GM23338 (cell line): Measurements from ENCODE around the gene HMG20B. TPM values are rescaled to one million over a fixed set of nuclear protein-coding genes. Genes with fewer than 3 reads are reported as not detected.

ENCODE experiments used
- ATAC-seq: fragments of 200-7000 bp; cut with Tn5 transposase; 3 replicates; pipeline ENCODE4 v1.9.1; 2020
- DNase-seq: peaks from one replicate; pipeline ENCODE4 v3.0.0-alpha.2; 2015; ENCODE audit warnings: low spot score
- H2AFZ ChIP-seq: fragments of 200-600 bp; sonication (generic); 2 replicates; pipeline ENCODE4 v1.8.0; 2016; ENCODE audit warnings: antibody characterized with exemption, mild to moderate bottlenecking, moderate library complexity
- H3F3A ChIP-seq: fragments of 200-600 bp; sonication (generic); replicated peaks from 2 replicates; pipeline ENCODE4 v1.8.0; 2017; ENCODE audit warnings: antibody characterized with exemption, mixed run types, low read depth
- H3K27ac ChIP-seq: fragments of 200-600 bp; sonication (generic); 2 replicates; pipeline ENCODE4 v1.6.1; 2016; ENCODE audit warnings: low read depth
- H3K27me3 ChIP-seq: fragments of 200-600 bp; sonication (generic); 2 replicates; pipeline ENCODE4 v1.8.0; 2016; ENCODE audit warnings: mild to moderate bottlenecking, mixed run types, moderate library complexity; ENCODE audit not compliant: insufficient read depth
- H3K36me3 ChIP-seq: fragments of 200-600 bp; sonication (generic); 2 replicates; pipeline ENCODE4 v1.8.0; 2016; ENCODE audit warnings: mild to moderate bottlenecking; ENCODE audit not compliant: insufficient read depth
- H3K4me1 ChIP-seq: fragments of 200-600 bp; sonication (generic); 2 replicates; pipeline ENCODE4 v1.8.0; 2016; ENCODE audit warnings: mild to moderate bottlenecking, moderate library complexity; ENCODE audit not compliant: insufficient read depth
- H3K4me2 ChIP-seq: fragments of 200-600 bp; sonication (generic); 2 replicates; pipeline ENCODE4 v1.7.1; 2017; ENCODE audit warnings: mixed run types
- H3K4me3 ChIP-seq: fragments of 200-600 bp; sonication (generic); 2 replicates; pipeline ENCODE4 v1.6.1; 2016; ENCODE audit warnings: mixed run types
- H3K79me2 ChIP-seq: fragments of 200-600 bp; sonication (generic); replicated peaks from 2 replicates; pipeline ENCODE4 v1.8.0; 2017; ENCODE audit warnings: mild to moderate bottlenecking; ENCODE audit not compliant: insufficient read depth
- H3K9me2 ChIP-seq: fragments of 200-600 bp; sonication (generic); 2 replicates; pipeline ENCODE4 v1.8.0; 2017; ENCODE audit not compliant: insufficient read depth
- H4K20me1 ChIP-seq: fragments of 200-600 bp; sonication (generic); replicated peaks from 2 replicates; pipeline ENCODE4 v1.8.0; 2017; ENCODE audit warnings: mild to moderate bottlenecking; ENCODE audit not compliant: insufficient read depth
- H3K27ac Mint-ChIP-seq: 2 replicates; pipeline ENCODE4 v1.8.0; 2020; ENCODE audit warnings: inconsistent platforms, mild to moderate bottlenecking, moderate library complexity, mixed read lengths
- H3K27me3 Mint-ChIP-seq: 3 replicates; pipeline ENCODE4 v1.8.0; 2022; ENCODE audit warnings: low read depth, mild to moderate bottlenecking, moderate library complexity, mixed read lengths, inconsistent platforms; ENCODE audit not compliant: insufficient read depth, poor library complexity
- H3K36me3 Mint-ChIP-seq: 3 replicates; pipeline ENCODE4 v1.8.0; 2021; ENCODE audit warnings: low read depth, mild to moderate bottlenecking, inconsistent platforms, moderate library complexity, mixed read lengths
- H3K4me1 Mint-ChIP-seq: 3 replicates; pipeline ENCODE4 v1.8.0; 2020; ENCODE audit warnings: mild to moderate bottlenecking, inconsistent platforms, mixed read lengths
- H3K4me3 Mint-ChIP-seq: 3 replicates; pipeline ENCODE4 v1.8.0; 2021; ENCODE audit warnings: moderate library complexity, mild to moderate bottlenecking, inconsistent platforms, mixed read lengths
- H3K9me3 Mint-ChIP-seq: 3 replicates; pipeline ENCODE4 v1.8.0; 2020; ENCODE audit warnings: moderate library complexity, mild to moderate bottlenecking, inconsistent platforms, mixed read lengths
- EZH2phosphoT487 ChIP-seq: fragments of 200-600 bp; sonication (generic); IDR thresholded peaks from one replicate; pipeline ENCODE4 v1.8.1; 2018; ENCODE audit warnings: antibody characterized with exemption; ENCODE audit not compliant: unreplicated experiment
- NANOG ChIP-seq: IDR thresholded peaks from 2 replicates; pipeline ENCODE4 v1.6.1; 2016; ENCODE audit warnings: antibody characterized with exemption, borderline replicate concordance
- STAT1 ChIP-seq: IDR thresholded peaks from one replicate; pipeline ENCODE4 v1.6.1; 2016; ENCODE audit warnings: antibody characterized with exemption; ENCODE audit not compliant: unreplicated experiment
- ZNF331 ChIP-seq: fragments of 250-450 bp; sonication (Bioruptor Pico); IDR thresholded peaks from 2 replicates; pipeline ENCODE4 v1.5.0; 2020; ENCODE audit warnings: low read depth, mild to moderate bottlenecking, moderate library complexity
- polyA plus RNA-seq: library from polyadenylated mRNA; unstranded; fragments of >200 nt; fragmentation: Nextera tagmentation; extraction: Ambion mirVana; gene quantifications from 2 replicates; pipeline ENCODE4 v1.2.1, GENCODE V29; 2016
- total RNA-seq: library from RNA; depleted of rRNA; stranded (reverse); fragments of >200 nt; shearing (Covaris generic); gene quantifications from 2 replicates; pipeline ENCODE4 v1.2.3, GENCODE V29; 2014
- TF ChIP-seq, protein P1 (sequence below): IDR thresholded peaks from one replicate; pipeline ENCODE4 v1.6.1; 2018; ENCODE audit warnings: antibody characterized with exemption; ENCODE audit not compliant: unreplicated experiment
- TF ChIP-seq, protein P2 (sequence below), 2 experiments: fragments of 200-600 bp in 1 of 2; sonication (generic) in 1 of 2; conservative IDR thresholded peaks; 2 replicates each; pipeline versions ENCODE4 v1.5.1 to v1.6.1; 2016 to 2017; ENCODE audit warnings: antibody characterized with exemption in 2 of 2, low read depth in 2 of 2, mild to moderate bottlenecking in 2 of 2, moderate library complexity in 1 of 2

Gene HMG20B
- total and polyA plus RNA-seq, 2 experiments from 2014 or later, result 74.1 to 130 TPM

DNA sequence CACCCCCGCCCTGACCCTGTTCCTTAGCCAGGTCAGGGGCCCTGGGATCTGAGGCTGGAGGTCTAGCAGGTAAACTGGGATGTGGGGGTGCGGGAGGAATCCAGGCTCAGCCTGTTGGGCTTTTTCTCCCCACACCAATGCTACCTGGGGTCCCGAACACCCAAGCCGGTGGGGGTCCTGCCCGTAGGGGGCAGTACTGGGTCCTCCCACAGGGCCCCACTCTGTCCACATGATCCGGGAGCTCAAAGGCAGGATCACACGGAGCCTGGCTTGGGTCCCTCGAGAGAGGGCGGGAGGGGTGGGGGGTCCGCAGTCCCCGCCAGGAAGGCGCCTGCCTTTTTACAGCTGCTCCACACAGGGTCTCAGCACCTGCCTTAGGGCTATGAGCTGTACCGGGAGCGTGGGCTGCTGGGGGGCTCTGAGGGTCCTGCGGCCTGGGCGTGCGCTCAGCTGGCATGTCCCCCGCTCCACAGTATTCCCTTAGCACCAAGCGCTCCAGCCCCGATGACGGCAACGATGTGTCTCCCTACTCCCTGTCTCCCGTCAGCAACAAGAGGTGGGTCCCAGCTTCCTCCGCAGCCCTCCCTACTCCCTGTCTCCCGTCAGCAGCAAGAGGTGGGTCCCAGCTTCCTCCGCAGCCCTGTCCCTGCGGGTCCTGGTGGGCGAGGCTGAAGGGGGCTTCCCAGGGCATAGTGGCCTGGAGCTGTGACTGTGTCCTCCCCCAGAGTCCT, 46.1 kb upstream of the HMG20B start:
- Mint-ChIP-seq H3K36me3 (peaks cover 11% of the 10 kb centered on the region), H3K4me3 (no peak overlapping the region), H3K9me3 (no peaks in the 10 kb centered on the region; the same call in 2 of the 3 replicates), H3K27ac (no peak overlapping the region), H3K27me3 (peaks cover 3% of the 10 kb centered on the region), H3K4me1 (no peaks in the 10 kb centered on the region; the same call in 2 of the 3 replicates)
- TF ChIP-seq ZNF331 (CRISPR knock-in tag), result no peak
- TF ChIP-seq STAT1, result no peak
- TF ChIP-seq, protein P1, sequence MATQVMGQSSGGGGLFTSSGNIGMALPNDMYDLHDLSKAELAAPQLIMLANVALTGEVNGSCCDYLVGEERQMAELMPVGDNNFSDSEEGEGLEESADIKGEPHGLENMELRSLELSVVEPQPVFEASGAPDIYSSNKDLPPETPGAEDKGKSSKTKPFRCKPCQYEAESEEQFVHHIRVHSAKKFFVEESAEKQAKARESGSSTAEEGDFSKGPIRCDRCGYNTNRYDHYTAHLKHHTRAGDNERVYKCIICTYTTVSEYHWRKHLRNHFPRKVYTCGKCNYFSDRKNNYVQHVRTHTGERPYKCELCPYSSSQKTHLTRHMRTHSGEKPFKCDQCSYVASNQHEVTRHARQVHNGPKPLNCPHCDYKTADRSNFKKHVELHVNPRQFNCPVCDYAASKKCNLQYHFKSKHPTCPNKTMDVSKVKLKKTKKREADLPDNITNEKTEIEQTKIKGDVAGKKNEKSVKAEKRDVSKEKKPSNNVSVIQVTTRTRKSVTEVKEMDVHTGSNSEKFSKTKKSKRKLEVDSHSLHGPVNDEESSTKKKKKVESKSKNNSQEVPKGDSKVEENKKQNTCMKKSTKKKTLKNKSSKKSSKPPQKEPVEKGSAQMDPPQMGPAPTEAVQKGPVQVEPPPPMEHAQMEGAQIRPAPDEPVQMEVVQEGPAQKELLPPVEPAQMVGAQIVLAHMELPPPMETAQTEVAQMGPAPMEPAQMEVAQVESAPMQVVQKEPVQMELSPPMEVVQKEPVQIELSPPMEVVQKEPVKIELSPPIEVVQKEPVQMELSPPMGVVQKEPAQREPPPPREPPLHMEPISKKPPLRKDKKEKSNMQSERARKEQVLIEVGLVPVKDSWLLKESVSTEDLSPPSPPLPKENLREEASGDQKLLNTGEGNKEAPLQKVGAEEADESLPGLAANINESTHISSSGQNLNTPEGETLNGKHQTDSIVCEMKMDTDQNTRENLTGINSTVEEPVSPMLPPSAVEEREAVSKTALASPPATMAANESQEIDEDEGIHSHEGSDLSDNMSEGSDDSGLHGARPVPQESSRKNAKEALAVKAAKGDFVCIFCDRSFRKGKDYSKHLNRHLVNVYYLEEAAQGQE, result no peak
- no peak for TF ChIP-seq NANOG
- TF ChIP-seq EZH2phosphoT487, result no peak
- TF ChIP-seq, protein P2, sequence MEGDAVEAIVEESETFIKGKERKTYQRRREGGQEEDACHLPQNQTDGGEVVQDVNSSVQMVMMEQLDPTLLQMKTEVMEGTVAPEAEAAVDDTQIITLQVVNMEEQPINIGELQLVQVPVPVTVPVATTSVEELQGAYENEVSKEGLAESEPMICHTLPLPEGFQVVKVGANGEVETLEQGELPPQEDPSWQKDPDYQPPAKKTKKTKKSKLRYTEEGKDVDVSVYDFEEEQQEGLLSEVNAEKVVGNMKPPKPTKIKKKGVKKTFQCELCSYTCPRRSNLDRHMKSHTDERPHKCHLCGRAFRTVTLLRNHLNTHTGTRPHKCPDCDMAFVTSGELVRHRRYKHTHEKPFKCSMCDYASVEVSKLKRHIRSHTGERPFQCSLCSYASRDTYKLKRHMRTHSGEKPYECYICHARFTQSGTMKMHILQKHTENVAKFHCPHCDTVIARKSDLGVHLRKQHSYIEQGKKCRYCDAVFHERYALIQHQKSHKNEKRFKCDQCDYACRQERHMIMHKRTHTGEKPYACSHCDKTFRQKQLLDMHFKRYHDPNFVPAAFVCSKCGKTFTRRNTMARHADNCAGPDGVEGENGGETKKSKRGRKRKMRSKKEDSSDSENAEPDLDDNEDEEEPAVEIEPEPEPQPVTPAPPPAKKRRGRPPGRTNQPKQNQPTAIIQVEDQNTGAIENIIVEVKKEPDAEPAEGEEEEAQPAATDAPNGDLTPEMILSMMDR (conservative IDR thresholded peaks at IDR 0.05; ENCODE audit: low read depth in 2 of 2), result peak; percentile 19 to 41; a peak in 3 of 4 replicates
- Histone ChIP-seq H3K9me2 (no peaks in the 10 kb centered on the region), H3F3A (no peaks in the 10 kb centered on the region), H4K20me1 (no peaks in the 10 kb centered on the region; the same call in 1 of the 2 replicates), H3K27me3 (no peaks in the 10 kb centered on the region), H2AFZ (no peak overlapping the region), H3K4me1 (no peaks in the 10 kb centered on the region), H3K4me2 (no peak overlapping the region), H3K27ac (no peak overlapping the region), H3K4me3 (no peak overlapping the region), H3K79me2 (peaks cover 5% of the 10 kb centered on the region; the same call in 1 of the 2 replicates), H3K36me3 (no peaks in the 10 kb centered on the region)
- ATAC-seq, result peak; percentile 51
- DNase-seq, result no peak

DNA sequence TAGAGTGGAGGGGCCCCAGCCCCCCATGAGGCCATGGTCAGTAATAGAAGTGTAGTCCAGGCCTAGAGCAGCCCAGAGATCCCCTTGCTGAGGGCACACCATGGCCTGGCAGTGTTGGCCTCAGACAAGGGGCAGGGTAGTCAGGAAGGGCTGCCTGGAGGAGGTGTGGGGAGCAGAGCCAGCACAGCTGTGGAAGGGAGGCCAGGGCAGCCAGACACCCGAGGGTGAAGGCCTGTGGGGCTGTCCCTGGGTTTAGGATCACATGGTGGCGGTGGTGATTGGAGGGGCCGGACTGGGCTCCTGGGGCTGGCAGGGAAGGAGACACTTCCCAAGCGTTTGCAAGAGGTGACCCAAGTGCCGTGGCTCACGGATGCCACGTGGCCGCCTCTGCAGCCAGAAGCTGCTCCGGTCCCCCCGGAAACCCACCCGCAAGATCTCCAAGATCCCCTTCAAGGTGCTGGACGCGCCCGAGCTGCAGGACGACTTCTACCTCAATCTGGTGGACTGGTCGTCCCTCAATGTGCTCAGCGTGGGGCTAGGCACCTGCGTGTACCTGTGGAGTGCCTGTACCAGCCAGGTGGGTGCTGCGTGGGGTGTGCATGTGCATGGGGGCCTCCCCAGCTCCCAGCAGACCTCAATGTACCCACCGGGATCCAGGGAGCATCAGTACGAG, 45.4 kb upstream of the HMG20B start:
- H3K9me2 ChIP-seq, result no peaks in the 10 kb centered on the region
- Mint-ChIP-seq H3K36me3 (peaks cover 10% of the 10 kb centered on the region), H3K27ac (no peak overlapping the region), H3K4me3 (no peak overlapping the region), H3K27me3 (peaks cover 3% of the 10 kb centered on the region), H3K9me3 (no peaks in the 10 kb centered on the region), H3K4me1 (no peaks in the 10 kb centered on the region; the same call in 2 of the 3 replicates)
- no peaks in the 10 kb centered on the region for H3K4me1 ChIP-seq
- H2AFZ ChIP-seq, result no peak overlapping the region
- no peaks in the 10 kb centered on the region for H3K36me3 ChIP-seq
- H3K4me2 ChIP-seq, result no peak overlapping the region
- no peaks in the 10 kb centered on the region for H3K79me2 ChIP-seq
- TF ChIP-seq EZH2phosphoT487, result no peak
- TF ChIP-seq, protein P2 (conservative IDR thresholded peaks at IDR 0.05; ENCODE audit: low read depth in 2 of 2), result no peak
- no peaks in the 10 kb centered on the region for H3K27me3 ChIP-seq
- DNase-seq, result no peak
- no peaks in the 10 kb centered on the region; the same call in 1 of the 2 replicates for H4K20me1 ChIP-seq
- no peak overlapping the region for H3K4me3 ChIP-seq
- no peaks in the 10 kb centered on the region for H3F3A ChIP-seq
- no peak for ATAC-seq
- no peak overlapping the region for H3K27ac ChIP-seq
